HL-60/S4 treated with retinoic acid at 250 ng/mL for 4 days and 3 days (cell line): ENCODE data around the gene HPCAL1.
"Not testable (repeated sequence)": the region's sequence is repeated elsewhere in the genome, so short reads cannot be mapped to it uniquely, and the experiment has no call there.

Experiments used
- in situ Hi-C: fragments of 300-500 bp; cut with MboI; formaldehyde crosslinking; loops from 2 replicates; pipeline ENCODE4 v1.7.0; 2022; ENCODE audit warnings: low sequenced_read_pairs

HPCAL1 gene

DNA sequence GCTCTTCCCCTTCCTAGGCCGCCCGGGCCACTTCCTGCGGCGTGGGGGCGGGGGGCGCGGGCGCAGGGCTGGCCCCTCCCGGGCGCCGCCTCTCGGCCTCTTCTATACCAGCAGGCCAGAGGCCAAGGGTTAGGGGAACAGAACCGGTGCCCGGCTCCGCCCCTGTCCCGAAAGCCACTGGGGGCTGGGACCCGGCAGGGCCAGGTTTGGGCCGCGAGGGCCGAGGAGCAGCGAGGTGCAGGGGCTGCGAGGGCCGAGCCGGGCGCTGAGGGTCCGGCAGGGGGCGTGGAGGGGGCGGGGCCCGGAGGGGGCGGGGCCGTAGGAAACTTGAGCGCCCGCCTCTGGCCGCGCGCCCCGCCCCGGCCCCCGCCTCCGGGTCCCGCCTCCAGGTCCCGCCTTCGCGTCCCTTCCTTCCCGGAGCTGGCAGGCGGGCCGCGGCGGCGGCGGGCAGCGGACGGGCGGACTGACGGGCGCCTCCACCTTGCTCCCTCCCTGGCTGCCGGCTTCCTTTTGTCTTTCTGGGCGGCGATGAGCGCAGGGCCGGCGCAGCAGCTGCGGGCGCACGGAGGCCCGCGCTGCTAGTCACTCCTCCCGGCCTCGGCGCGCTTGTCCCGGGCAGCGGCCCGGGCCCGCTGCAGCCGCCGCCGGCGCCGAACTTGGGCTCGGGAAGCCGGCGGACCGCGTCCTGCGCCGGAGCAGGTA lies at the start of gene HPCAL1:
Gene HPCAL1 (plus strand): TSS at position 426 of the 702 bp plus-strand sequence. CDS start 116,854 bp downstream, outside the sequence.
- in situ Hi-C loops: no loop called here

- in situ Hi-C loops: no loop called here
Observed at GRCh38 chr2:10253596-10254372, 48.9 kb upstream of the HPCAL1 start.

DNA sequence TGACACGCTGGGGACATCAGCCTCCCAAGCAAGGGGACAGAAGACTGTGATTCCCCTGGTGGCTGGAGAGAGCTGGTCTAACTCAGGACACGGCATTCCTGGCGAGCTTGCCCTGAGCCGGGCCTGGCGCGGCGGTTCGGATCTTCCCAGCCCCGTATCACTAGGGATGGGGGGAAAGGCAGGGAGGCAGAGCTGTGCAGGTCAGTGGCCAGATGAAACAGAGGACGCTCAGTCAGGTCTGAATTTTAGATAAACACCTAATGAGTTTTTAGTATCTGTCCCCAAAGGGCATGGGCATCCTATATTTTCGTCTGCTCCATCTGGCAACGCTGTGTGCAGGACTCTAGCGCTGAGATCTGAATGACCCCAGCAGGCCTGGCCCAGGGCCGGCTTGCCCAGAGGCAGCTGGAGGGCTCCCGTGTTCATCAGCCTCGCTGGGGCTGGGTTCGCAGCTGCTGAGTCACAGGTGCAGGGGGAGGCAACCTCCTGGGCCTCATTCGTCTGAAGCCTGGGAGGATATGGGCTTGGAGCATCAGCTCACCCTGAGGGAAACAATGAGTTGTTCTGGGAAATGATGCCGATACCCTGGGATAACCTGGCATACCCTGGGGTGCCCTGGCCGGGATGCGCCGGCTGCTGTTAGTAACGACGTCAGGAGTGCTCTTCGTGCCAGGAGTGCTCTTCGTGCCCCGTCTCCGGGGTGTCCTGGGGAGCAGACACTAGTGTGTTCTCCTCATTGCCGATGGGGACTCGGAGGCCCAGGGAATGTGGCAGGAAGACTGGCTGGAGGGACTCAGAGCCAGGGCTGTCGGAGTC lies 48.1 kb upstream of the HPCAL1 start:
- in situ Hi-C loops: no loop called here

DNA sequence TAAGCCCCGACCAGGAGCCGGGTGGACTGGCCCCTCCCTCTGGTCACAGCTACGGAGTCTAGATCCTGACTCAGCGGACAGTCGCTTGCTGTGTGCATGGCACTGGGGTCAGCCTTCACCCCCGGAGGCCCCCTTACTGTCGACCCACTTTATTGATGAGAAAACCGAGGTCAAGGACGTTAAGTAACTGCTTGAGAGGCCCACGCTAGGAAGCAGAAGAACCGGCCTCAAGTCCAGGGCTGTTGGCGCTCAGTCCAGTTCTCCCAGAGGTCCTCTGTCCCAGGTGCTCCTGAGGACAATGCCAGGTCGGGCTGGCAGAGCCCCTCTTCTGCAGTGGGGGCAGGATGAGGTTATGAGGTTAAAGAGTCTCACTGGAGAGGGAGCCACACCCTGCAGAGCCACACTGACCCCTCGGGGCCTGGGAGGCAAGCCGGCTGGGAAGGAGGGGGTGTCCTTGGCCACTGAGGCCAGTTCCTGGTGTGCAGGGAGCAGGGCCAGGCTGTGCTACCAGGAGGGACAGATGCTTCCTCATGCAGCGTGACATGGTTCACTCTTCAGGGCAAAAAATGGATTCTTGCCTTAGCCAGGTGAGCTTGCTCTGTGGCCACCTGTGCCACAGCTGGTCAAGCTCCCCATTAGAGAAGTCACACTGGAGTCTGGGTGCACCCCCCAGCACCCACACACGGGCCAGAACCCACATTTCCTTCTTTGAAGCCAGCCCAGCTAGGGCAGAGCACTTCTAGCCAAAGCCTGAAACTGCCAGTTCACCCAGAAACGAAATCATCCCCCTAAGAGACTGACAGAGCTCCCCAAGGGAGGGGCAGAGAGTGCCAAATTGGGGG lies 47.3 kb upstream of the HPCAL1 start:
- in situ Hi-C loops: no loop called here

GRCh38 chr2:10256031-10256514 lies 46.6 kb upstream of the HPCAL1 start:
- in situ Hi-C loops: no loop called here

- in situ Hi-C loops: no loop called here
Observed at GRCh38 chr2:10256515-10257031, 46.1 kb upstream of the HPCAL1 start.

DNA sequence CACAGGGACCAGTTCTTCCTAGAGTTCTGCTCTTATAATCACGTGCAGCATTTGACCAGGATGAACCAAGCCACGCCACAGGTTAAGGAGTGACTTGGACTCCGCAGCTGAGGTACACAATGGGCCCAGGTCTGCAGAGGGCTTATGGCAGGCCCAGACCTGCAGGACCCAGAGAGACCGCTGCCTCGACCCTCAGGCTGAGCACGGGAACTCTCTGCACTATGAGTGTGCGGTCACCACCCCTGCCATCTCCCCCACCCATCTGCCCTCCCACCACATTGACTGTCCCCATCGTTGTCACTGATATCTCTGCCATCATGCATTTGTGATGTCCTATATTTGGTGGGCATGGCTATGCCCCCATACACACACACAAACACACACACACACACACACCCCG lies 45.7 kb upstream of the HPCAL1 start:
- in situ Hi-C loops: no loop called here

GRCh38 chr2:10257500-10258147 lies 45.1 kb upstream of the HPCAL1 start:
- in situ Hi-C loops: no loop called here

- in situ Hi-C loops: no loop called here
Observed at GRCh38 chr2:10258326-10258725, 44.4 kb upstream of the HPCAL1 start.

DNA sequence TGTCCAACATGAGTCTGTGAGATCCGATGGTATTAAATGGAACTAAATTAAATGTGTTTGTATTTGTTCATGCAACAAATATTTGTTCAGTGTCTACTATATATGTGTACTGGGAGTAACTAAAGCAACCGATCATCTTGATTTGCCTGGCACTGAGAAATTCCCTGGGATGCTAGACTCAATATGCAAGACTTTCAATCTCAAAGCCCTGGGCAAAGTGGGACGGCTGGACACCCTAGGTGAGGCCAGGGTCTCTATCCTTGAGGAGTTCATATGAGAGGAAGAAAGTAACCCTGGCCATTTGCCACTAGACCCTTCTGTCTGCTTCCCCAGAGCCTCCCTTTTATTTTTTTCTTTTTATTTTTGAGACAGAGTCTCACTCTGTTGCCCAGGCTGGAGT lies 44.0 kb upstream of the HPCAL1 start:
- in situ Hi-C loops: no loop called here

- in situ Hi-C loops: no loop called here
Observed at GRCh38 chr2:10260130-10260529, 42.6 kb upstream of the HPCAL1 start.

GRCh38 chr2:10263526-10263925 lies 39.2 kb upstream of the HPCAL1 start:
- in situ Hi-C loops: not testable (repeated sequence)

- in situ Hi-C loops: no loop called here
Observed at GRCh38 chr2:10264506-10265328, 38.0 kb upstream of the HPCAL1 start.

GRCh38 chr2:10265329-10266132 lies 37.2 kb upstream of the HPCAL1 start:
- in situ Hi-C loops: no loop called here

DNA sequence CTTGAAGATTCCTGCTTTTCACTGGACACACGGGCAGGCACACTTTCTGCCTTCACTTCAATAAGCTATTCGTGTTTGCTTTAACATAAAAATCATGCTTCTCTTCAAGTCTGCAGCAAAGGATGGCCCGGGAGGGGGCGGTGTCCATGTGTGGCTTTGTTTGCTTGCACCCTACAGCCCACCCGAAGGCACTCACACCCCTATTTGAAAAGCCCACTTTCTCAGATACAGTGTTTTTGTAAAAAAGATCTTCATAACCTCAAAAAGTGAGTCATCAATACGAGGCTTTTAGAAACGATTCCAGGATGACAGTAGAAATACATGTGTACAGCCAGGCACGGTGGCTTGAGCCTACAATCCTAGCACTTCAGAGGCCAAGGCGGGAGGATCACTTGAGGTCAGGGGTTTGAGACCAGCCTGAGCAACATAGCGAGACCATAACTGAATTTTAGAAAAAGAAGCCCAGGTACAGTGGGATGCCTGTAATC lies 36.5 kb upstream of the HPCAL1 start:
- in situ Hi-C loops: no loop called here

- in situ Hi-C loops: no loop called here
Observed at GRCh38 chr2:10267036-10267435, 35.7 kb upstream of the HPCAL1 start.

GRCh38 chr2:10267551-10268465 lies 34.9 kb upstream of the HPCAL1 start:
- in situ Hi-C loops: no loop called here
